HepG2 (cell line): Measurements from ENCODE around the gene LHFPL6.

Source experiments
- CEBPG ChIP-seq: IDR thresholded peaks from 2 replicates; pipeline ENCODE4 v1.6.1; 2016
- CTCF ChIP-seq: sonication (generic); formaldehyde crosslinking; IDR thresholded peaks from 2 replicates; pipeline ENCODE4 v1.5.0; 2020; ENCODE audit warnings: mild to moderate bottlenecking, missing genetic modification reagents, moderate library complexity
- EZH2 ChIP-seq: conservative IDR thresholded peaks from 2 replicates; pipeline ENCODE4 v1.6.1; 2012; ENCODE audit warnings: mild to moderate bottlenecking, low read depth, low read length, moderate library complexity
- HMGXB4 ChIP-seq, 2 experiments: sonication (generic) in 1 of 2; formaldehyde crosslinking in 1 of 2; IDR thresholded peaks; 2 replicates each; pipeline versions ENCODE4 v1.4.0 to v1.6.1; 2018 to 2020; ENCODE audit warnings: missing genetic modification reagents in 2 of 2, borderline replicate concordance in 1 of 2, low read depth in 1 of 2, mild to moderate bottlenecking in 1 of 2, missing biosample characterization in 1 of 2
- JUN ChIP-seq: sonication (generic); formaldehyde crosslinking; IDR thresholded peaks from 2 replicates; pipeline ENCODE4 v1.4.0; 2020; ENCODE audit warnings: mild to moderate bottlenecking, missing genetic modification reagents
- NR0B2 ChIP-seq: sonication (generic); formaldehyde crosslinking; IDR thresholded peaks from 2 replicates; pipeline ENCODE4 v1.4.0; 2020; ENCODE audit warnings: mild to moderate bottlenecking, missing genetic modification reagents
- NR2C2 ChIP-seq: sonication (generic); formaldehyde crosslinking; IDR thresholded peaks from 2 replicates; pipeline ENCODE4 v1.4.0; 2020; ENCODE audit warnings: missing genetic modification reagents, mild to moderate bottlenecking, moderate library complexity, borderline replicate concordance
- RERE ChIP-seq: IDR thresholded peaks from 2 replicates; pipeline ENCODE4 v1.6.1; 2016; ENCODE audit warnings: low read depth, missing genetic modification reagents, missing compliant biosample characterization
- ZNF121 ChIP-seq: sonication (generic); formaldehyde crosslinking; IDR thresholded peaks from 2 replicates; pipeline ENCODE4 v1.5.0; 2020; ENCODE audit warnings: mild to moderate bottlenecking, missing genetic modification reagents
- ZNF20 ChIP-seq: sonication (generic); formaldehyde crosslinking; IDR thresholded peaks from 2 replicates; pipeline ENCODE4 v1.4.0; 2020; ENCODE audit warnings: mild to moderate bottlenecking, moderate library complexity, missing genetic modification reagents
- ZNF235 ChIP-seq: sonication (generic); formaldehyde crosslinking; IDR thresholded peaks from 2 replicates; pipeline ENCODE4 v1.8.1; 2023; ENCODE audit warnings: mild to moderate bottlenecking, missing genetic modification reagents, borderline replicate concordance
- ZNF343 ChIP-seq: sonication (generic); formaldehyde crosslinking; IDR thresholded peaks from 2 replicates; pipeline ENCODE4 v1.4.0; 2020; ENCODE audit warnings: mild to moderate bottlenecking, missing genetic modification reagents
- ZNF616 ChIP-seq: sonication (generic); formaldehyde crosslinking; IDR thresholded peaks from 2 replicates; pipeline ENCODE4 v1.5.0; 2020; ENCODE audit warnings: low read depth, mild to moderate bottlenecking, missing genetic modification reagents

GRCh38 chr13:39516096-39516495, 86.9 kb downstream of the LHFPL6 start:
- TF ChIP-seq ZNF20 (CRISPR knock-in tag), result no peak
- TF ChIP-seq HMGXB4 (CRISPR knock-in tag; IDR thresholded peaks at IDR 0.05; ENCODE audit: borderline replicate concordance in 1 of 2, low read depth in 1 of 2), result no peak
- TF ChIP-seq CEBPG (CRISPR knock-in tag), result no peak
- no peak for TF ChIP-seq ZNF121 (CRISPR knock-in tag)
- no peak for TF ChIP-seq ZNF343 (CRISPR knock-in tag)
- TF ChIP-seq CTCF (CRISPR knock-in tag), result no peak
- no peak for TF ChIP-seq JUN (CRISPR knock-in tag)
- no peak for TF ChIP-seq RERE (CRISPR knock-in tag)
- TF ChIP-seq ZNF616, result no peak
- no peak for TF ChIP-seq EZH2
- TF ChIP-seq NR2C2 (CRISPR knock-in tag), result no peak
- TF ChIP-seq ZNF235, result no peak
- TF ChIP-seq NR0B2 (CRISPR knock-in tag), result no peak
